ENCODE data around the gene PPFIBP1. TPM values are rescaled to one million over a fixed set of nuclear protein-coding genes. Genes with fewer than 3 reads are reported as not detected.
A peak's percentile ranks its signal among the peaks of the same experiment; 100 is the strongest.

Gene PPFIBP1
- total RNA-seq, 4 donors from 2014 or later: 135 to 199 (median 167) TPM

DNA sequence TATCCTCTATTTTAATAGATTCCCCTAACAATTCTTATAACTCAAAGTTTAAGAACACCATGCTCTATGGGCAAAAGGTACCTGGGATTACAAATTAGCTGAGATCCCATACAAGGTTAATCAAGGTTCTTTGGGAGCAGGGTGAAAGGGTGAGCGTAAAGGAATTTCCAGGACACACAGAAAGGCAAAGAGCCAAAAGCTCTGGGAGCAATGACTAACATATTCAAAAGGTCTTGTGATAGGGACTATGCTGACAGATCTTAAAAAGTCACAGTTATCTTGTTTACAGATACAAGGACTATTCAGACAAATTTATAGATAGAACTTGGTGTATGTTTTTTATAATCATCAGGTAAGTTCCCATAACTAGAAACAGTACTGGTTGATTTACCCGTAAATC lies 19.5 kb upstream of the PPFIBP1 start:
- intact Hi-C loops (cut with DNase I): no loop called here
- H3K27ac ChIP-seq: no peak overlapping the region
- H3K4me3 ChIP-seq (replicated peaks in 1 of 3): no peak overlapping the region
- H3K9me3 ChIP-seq: no peaks in the 10 kb centered on the region
- WGBS, 2 donors: 92 to 95% methylated on average over 2 of the region's 2 CpGs
- TF ChIP-seq POLR2A (IDR thresholded peaks at IDR 0.05): no peak
- TF ChIP-seq, protein P1, sequence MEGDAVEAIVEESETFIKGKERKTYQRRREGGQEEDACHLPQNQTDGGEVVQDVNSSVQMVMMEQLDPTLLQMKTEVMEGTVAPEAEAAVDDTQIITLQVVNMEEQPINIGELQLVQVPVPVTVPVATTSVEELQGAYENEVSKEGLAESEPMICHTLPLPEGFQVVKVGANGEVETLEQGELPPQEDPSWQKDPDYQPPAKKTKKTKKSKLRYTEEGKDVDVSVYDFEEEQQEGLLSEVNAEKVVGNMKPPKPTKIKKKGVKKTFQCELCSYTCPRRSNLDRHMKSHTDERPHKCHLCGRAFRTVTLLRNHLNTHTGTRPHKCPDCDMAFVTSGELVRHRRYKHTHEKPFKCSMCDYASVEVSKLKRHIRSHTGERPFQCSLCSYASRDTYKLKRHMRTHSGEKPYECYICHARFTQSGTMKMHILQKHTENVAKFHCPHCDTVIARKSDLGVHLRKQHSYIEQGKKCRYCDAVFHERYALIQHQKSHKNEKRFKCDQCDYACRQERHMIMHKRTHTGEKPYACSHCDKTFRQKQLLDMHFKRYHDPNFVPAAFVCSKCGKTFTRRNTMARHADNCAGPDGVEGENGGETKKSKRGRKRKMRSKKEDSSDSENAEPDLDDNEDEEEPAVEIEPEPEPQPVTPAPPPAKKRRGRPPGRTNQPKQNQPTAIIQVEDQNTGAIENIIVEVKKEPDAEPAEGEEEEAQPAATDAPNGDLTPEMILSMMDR (IDR thresholded peaks at IDR 0.05): no peak
- no peak for DNase-seq
- no peaks in the 10 kb centered on the region for H3K27me3 ChIP-seq
- no peaks in the 10 kb centered on the region for H3K36me3 ChIP-seq
- peaks cover 0 to 5% of the 10 kb centered on the region in 2 donors for H3K4me1 ChIP-seq

DNA sequence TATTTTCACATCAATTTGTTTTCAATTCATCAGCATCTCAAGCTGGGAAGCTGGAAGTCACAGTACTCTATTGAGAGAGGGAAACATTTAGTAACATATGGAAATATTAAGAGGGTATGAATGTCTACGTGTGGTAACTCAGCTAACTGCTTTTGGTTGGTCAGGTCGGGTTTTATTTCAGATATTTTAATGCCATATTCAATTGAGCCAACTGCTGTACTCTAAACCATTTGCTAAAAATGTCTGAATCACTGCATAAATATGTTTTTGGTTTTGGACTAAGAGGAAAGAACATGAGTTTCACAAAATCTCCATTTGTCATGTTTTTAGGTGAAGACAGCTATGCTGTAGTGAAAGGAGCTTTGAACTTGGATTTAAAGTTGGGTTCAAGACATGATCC lies 18.9 kb upstream of the PPFIBP1 start:
- DNase-seq: no peak
- intact Hi-C loops (cut with DNase I): no loop called here
- Histone ChIP-seq H3K36me3 (no peaks in the 10 kb centered on the region), H3K27ac (peak overlapping the region in 1 of 3 donors; percentile 58), H3K27me3 (no peaks in the 10 kb centered on the region), H3K9me3 (no peaks in the 10 kb centered on the region), H3K4me1 (peaks cover 0 to 5% of the 10 kb centered on the region in 2 donors), H3K4me3 (replicated peaks in 1 of 3) (no peak overlapping the region)
- no peak for TF ChIP-seq POLR2A (IDR thresholded peaks at IDR 0.05)
- TF ChIP-seq, protein P1 (IDR thresholded peaks at IDR 0.05): no peak
- WGBS, 2 donors: 87 to 90% methylated on average over 2 of the region's 2 CpGs

DNA sequence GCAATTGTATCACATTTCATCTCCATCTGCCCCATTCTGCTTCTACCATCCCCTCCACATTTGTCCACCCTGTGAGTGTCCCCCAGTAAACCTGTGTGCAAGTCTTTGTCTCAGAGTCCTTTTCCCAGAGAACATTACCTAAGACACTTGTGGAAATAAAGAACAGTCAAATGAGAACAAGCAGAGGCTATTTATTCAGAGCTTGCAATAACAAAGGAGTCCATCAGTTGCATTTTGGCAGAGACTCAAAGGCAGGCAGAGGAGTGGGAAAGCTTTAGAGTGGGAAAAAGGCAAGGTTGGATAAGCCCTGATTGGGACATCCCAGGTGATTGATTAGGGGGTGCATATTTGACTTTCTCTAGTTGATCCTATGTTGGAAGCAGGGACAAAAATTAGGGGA lies 18.2 kb upstream of the PPFIBP1 start:
- peak; percentile 46 to 55 for DNase-seq
- no peaks in the 10 kb centered on the region for H3K27me3 ChIP-seq
- intact Hi-C loops (cut with DNase I): no loop called here
- no peak overlapping the region for H3K4me3 ChIP-seq (replicated peaks in 1 of 3)
- no peak for TF ChIP-seq POLR2A (IDR thresholded peaks at IDR 0.05)
- TF ChIP-seq, protein P1 (IDR thresholded peaks at IDR 0.05): no peak
- H3K36me3 ChIP-seq: no peaks in the 10 kb centered on the region
- H3K27ac ChIP-seq: peak overlapping the region in 2 of 3 donors; percentile 36 to 58
- peaks cover 0 to 7% of the 10 kb centered on the region in 2 donors for H3K4me1 ChIP-seq
- no peaks in the 10 kb centered on the region for H3K9me3 ChIP-seq

DNA sequence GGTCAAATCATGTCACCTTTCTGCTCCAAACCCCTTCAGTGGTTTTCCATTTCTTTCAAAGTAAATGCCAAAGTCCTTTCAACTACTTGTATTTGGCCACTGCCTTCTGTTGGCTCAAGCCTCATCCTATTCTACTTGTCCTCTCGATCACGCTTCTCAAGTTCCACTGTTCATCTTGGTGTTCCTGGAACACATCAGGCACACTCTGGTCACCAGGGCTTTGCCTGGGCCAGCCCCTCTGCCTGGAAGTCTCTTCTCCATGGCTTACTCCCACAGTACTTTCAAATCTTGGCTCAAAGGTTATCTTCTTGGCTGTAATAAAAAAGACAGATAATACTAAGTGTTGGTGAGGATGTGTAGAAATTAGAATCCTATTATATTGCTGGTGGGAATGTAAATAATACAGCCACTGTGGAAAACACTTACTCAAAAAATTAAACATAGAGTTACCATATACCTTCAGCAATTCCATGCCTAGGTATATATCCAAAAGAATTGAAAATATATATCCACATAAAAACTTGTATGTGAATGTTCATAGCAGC lies 17.3 kb upstream of the PPFIBP1 start:
- Histone ChIP-seq H3K27me3 (no peaks in the 10 kb centered on the region), H3K4me1 (peaks cover 9 to 15% of the 10 kb centered on the region in 2 donors), H3K27ac (no peak overlapping the region), H3K4me3 (replicated peaks in 1 of 3) (no peak overlapping the region), H3K36me3 (no peaks in the 10 kb centered on the region), H3K9me3 (no peaks in the 10 kb centered on the region)
- no peak for TF ChIP-seq POLR2A (IDR thresholded peaks at IDR 0.05)
- TF ChIP-seq, protein P1 (IDR thresholded peaks at IDR 0.05): no peak
- intact Hi-C loops (cut with DNase I): no loop called here
- 80 to 88% methylated on average over 2 of the region's 2 CpGs for WGBS, 2 donors
- no peak for DNase-seq

DNA sequence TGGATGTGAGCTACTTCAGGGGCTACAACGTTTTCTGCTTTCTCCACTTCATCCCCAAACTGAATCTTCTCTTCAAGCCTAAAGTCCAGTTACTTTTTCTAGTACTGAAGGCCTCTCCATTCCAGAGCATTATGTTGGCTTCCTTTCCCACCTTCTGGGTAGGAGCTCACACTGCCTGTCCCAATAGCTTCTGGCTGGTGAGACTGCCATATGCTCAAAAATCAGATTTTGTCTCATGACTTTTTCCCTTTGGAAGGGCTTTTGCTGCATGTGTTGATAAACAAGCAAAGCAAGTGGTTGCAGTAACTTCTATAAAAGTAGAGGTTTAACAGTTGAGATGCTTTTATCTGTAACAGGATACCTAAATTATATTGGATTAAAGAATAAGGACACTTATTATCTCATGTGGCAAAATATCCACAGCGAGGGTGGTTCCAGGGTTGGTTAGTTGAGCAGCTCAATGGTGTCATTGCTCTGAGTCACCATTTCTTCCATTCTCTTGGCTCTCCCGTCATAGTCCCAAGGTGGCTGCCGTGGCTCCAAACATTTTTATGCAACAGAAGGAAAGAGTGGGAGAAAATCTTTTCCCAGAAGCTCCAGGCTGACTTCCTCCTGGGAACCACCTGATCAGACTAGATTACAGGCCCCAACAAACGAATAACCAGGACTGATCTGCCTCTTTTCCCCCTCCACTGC lies 15.1 kb upstream of the PPFIBP1 start:
- TF ChIP-seq POLR2A (IDR thresholded peaks at IDR 0.05): no peak
- TF ChIP-seq, protein P1 (IDR thresholded peaks at IDR 0.05): no peak
- H3K9me3 ChIP-seq: no peaks in the 10 kb centered on the region
- no peaks in the 10 kb centered on the region for H3K27me3 ChIP-seq
- 84 to 90% methylated on average over 5 of the region's 5 CpGs for WGBS, 2 donors
- no peaks in the 10 kb centered on the region for H3K36me3 ChIP-seq
- intact Hi-C loops (cut with DNase I): no loop called here
- H3K4me3 ChIP-seq (replicated peaks in 1 of 3): no peak overlapping the region
- H3K27ac ChIP-seq: no peak overlapping the region
- no peak for DNase-seq
- peaks cover 12 to 18% of the 10 kb centered on the region in 2 donors for H3K4me1 ChIP-seq
